Tibial nerve (tissue), 4 donors: ENCODE data around the gene ITPKB. TPM values are rescaled to one million over a fixed set of nuclear protein-coding genes. Genes with fewer than 3 reads are reported as not detected.

Source experiments
- DNase-seq, 2 donors: peaks; one replicate each; pipeline ENCODE4 v3.0.0-alpha.2; 2019; ENCODE audit warnings: low spot score in 2 of 2
- H3K27ac ChIP-seq, 4 donors: fragments of 200-600 bp; sonication (generic) in 3 of 4; one replicate each; pipeline ENCODE4 v1.5.1; 2017 to 2019; ENCODE audit warnings: mild to moderate bottlenecking in 1 of 4
- H3K27me3 ChIP-seq, 2 donors: fragments of 200-600 bp; sonication (generic) in 1 of 2; one replicate each; pipeline versions ENCODE4 v1.5.1 to v1.6.0; 2017 to 2019
- H3K36me3 ChIP-seq, 3 donors: fragments of 200-600 bp; sonication (generic); one replicate each; pipeline ENCODE4 v1.5.1; 2018 to 2019
- H3K4me1 ChIP-seq, 4 donors: fragments of 200-600 bp; sonication (generic) in 3 of 4; one replicate each; pipeline ENCODE4 v1.5.1; 2017 to 2019
- H3K4me3 ChIP-seq, 4 donors: fragments of 200-600 bp; sonication (generic) in 3 of 4; one replicate each; pipeline ENCODE4 v1.5.1; 2017 to 2019; ENCODE audit warnings: mild to moderate bottlenecking in 1 of 4, moderate library complexity in 1 of 4
- H3K9me3 ChIP-seq, 4 donors: fragments of 200-600 bp; sonication (generic) in 3 of 4; one replicate each; pipeline ENCODE4 v1.5.1; 2017 to 2019
- EP300 ChIP-seq, 2 donors: sonication (generic); formaldehyde crosslinking; IDR thresholded peaks; one replicate each; pipeline ENCODE4 v1.6.1; 2017; ENCODE audit warnings: antibody characterized with exemption in 2 of 2, mild to moderate bottlenecking in 1 of 2
- POLR2A ChIP-seq, 2 donors: fragments of 450-650 bp; IDR thresholded peaks; one replicate each; pipeline ENCODE4 v1.6.1; 2017; ENCODE audit warnings: antibody characterized with exemption in 2 of 2, mild to moderate bottlenecking in 2 of 2, moderate library complexity in 2 of 2
- WGBS, 2 donors: methylation state at CpG; one replicate each; pipeline ENCODE4 v1.1.5; 2018; 5-methylcytosine and 5-hydroxymethylcytosine counted together
- total RNA-seq, 4 donors: library from RNA; depleted of rRNA; stranded (reverse); fragments of >200 nt; gene quantifications; one replicate each; pipeline ENCODE4 v1.1.0, GENCODE V29; 2016
- TF ChIP-seq, protein P1 (sequence below), 5 experiments: fragments of 200-600 bp in 3 of 5; fragments of 450-650 bp in 2 of 5; sonication (generic) in 3 of 5; IDR thresholded peaks; one replicate each; pipeline ENCODE4 v1.5.1; 2016 to 2019; ENCODE audit warnings: antibody characterized with exemption in 5 of 5, mild to moderate bottlenecking in 3 of 5, moderate library complexity in 2 of 5

ITPKB gene
- total RNA-seq, 4 donors from 2014 or later = 49.2 to 82.0 (median 52.7) TPM

DNA sequence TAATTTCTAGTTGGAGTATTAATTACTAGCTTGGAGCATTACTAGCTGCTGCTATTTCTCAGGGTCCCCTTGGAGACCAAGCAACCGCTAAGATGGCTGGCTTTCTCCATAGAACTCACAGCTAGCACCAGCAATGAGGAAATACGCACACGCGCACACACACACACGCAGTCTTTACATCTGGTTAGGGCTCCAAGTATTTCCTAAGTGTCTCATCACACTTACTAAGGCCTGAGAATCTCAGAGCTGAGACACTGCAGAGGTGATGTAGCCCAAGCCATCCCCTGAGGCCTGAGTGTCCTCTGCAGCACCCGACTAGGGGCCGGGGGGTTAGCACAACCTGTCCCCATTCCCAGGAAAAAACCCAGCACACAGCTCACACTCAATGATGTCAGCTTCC lies 42.5 kb downstream of the ITPKB start:
- peak overlapping the region in 3 of 4 donors; percentile 48 to 87 (median 78) for H3K27ac ChIP-seq
- no peaks in the 10 kb centered on the region for H3K9me3 ChIP-seq
- H3K27me3 ChIP-seq = no peaks in the 10 kb centered on the region
- H3K4me1 ChIP-seq = peaks cover 0 to 48% (median 30%) of the 10 kb centered on the region in 4 donors
- WGBS, 2 donors = 83 to 86% methylated on average over 7 of the region's 7 CpGs
- no peak for DNase-seq
- TF ChIP-seq EP300 (IDR thresholded peaks at IDR 0.05) (no peak), POLR2A (IDR thresholded peaks at IDR 0.05) (no peak)
- TF ChIP-seq, protein P1, sequence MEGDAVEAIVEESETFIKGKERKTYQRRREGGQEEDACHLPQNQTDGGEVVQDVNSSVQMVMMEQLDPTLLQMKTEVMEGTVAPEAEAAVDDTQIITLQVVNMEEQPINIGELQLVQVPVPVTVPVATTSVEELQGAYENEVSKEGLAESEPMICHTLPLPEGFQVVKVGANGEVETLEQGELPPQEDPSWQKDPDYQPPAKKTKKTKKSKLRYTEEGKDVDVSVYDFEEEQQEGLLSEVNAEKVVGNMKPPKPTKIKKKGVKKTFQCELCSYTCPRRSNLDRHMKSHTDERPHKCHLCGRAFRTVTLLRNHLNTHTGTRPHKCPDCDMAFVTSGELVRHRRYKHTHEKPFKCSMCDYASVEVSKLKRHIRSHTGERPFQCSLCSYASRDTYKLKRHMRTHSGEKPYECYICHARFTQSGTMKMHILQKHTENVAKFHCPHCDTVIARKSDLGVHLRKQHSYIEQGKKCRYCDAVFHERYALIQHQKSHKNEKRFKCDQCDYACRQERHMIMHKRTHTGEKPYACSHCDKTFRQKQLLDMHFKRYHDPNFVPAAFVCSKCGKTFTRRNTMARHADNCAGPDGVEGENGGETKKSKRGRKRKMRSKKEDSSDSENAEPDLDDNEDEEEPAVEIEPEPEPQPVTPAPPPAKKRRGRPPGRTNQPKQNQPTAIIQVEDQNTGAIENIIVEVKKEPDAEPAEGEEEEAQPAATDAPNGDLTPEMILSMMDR (IDR thresholded peaks at IDR 0.05) = no peak
- peaks cover 0 to 2% (median 0%) of the 10 kb centered on the region in 3 donors for H3K36me3 ChIP-seq
- H3K4me3 ChIP-seq = no peak overlapping the region

DNA sequence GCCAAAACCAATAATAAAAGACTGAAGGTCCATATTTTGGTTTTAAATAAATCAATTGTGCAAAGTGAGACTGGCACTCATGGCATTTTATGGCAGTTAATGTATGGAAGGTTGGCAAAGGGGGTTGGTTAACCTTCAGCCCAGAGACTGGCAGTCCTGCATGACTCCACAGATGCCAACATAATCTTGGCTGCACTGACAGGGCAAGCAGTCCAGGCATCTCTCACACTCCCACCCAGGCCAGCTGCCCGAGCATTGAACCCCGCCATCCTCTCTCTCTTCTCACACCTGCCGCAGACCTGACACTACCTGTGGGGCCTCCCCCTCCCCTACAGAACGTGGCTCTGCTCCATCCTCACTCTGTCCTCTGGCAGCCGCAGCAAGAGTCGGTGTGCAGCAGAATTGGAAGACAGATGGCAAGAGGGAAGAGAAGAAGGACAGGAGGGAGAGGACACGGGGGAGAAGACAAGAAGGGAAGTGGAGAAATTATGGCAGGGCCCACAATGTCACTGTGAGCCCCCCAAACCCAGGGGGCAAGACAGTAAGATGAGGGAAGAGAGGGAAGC lies 43.7 kb downstream of the ITPKB start:
- TF ChIP-seq EP300 (IDR thresholded peaks at IDR 0.05) (no peak), POLR2A (IDR thresholded peaks at IDR 0.05) (no peak)
- TF ChIP-seq, protein P1 (IDR thresholded peaks at IDR 0.05) = no peak

DNA sequence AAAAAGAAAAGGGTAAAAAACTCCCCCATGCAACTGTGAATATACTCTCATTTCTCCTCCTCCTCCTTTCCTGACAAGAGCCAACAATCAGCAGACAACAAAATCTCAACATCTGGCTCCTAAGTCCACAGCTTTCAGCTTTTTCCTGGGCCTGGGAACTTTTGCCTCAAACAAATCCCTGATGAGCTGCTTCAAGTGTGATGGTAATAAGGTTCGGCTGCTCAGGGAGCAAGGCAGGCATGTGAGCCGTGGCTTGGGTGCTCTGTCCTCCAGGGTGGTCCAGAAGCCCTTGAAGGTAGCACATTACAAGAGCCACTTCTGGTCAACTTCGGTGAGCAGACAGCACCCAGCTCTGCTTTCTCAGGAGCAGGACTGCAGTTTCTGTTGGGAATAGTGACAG lies 46.3 kb downstream of the ITPKB start:
- WGBS, 2 donors = 68 to 80% methylated on average over 3 of the region's 3 CpGs
- TF ChIP-seq POLR2A (IDR thresholded peaks at IDR 0.05) (no peak), EP300 (IDR thresholded peaks at IDR 0.05) (no peak)
- TF ChIP-seq, protein P1 (IDR thresholded peaks at IDR 0.05) = no peak

More for the DNA sequence above, 43.7 kb downstream of the ITPKB start:
- peaks cover 0 to 58% (median 41%) of the 10 kb centered on the region in 4 donors for H3K4me1 ChIP-seq
- H3K4me3 ChIP-seq = no peak overlapping the region
- no peaks in the 10 kb centered on the region for H3K27me3 ChIP-seq
- WGBS, 2 donors = 74% methylated on average over 7 of the region's 7 CpGs
- H3K36me3 ChIP-seq = peaks cover 0 to 2% (median 0%) of the 10 kb centered on the region in 3 donors
- peak overlapping the region in 2 of 4 donors; percentile 78 to 87 for H3K27ac ChIP-seq
- no peak for DNase-seq
- H3K9me3 ChIP-seq = no peaks in the 10 kb centered on the region

DNA sequence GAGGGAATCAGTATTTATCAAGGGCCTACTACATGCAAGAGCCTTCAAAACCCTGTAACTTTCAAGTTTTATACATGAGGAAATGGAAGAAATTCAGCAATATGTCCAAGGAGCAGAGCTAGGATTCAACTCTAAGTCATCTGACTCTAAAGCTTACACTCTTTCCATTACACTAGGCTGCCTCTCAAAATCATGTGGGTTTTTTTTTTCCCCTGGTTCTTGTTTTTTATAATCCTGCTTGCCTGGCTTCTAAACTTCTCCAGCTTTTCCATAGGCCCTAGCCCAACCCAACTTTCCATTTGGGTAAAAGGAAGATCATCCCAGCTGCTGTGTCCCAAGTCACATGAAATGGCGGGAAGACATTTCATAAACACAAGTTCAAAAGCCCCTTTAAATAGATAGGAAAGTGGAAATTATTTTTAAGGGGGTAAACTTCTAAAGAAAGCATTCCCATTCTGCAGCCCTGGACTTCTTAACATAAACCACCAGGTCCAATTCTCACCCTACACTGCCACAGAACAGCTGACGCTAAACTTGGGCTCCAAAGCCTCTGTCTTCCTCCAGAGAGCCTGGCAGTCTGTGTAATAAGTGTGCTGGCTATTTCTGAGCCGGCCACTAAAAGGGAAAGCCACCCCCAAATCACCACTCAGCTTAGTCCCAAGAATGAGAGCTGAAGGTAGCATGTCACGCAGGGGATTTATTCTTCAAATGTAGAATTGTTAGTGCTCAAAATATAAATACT lies 46.9 kb downstream of the ITPKB start:
- 85 to 90% methylated on average over 4 of the region's 4 CpGs for WGBS, 2 donors
- no peak for TF ChIP-seq POLR2A (IDR thresholded peaks at IDR 0.05)
- no peak for TF ChIP-seq EP300 (IDR thresholded peaks at IDR 0.05)
- TF ChIP-seq, protein P1 (IDR thresholded peaks at IDR 0.05) = no peak
- H3K4me1 ChIP-seq = peaks cover 0 to 76% (median 55%) of the 10 kb centered on the region in 4 donors
- no peak overlapping the region for H3K4me3 ChIP-seq
- H3K36me3 ChIP-seq = peaks cover 0 to 2% (median 0%) of the 10 kb centered on the region in 3 donors
- H3K27me3 ChIP-seq = no peaks in the 10 kb centered on the region
- peak overlapping the region in 2 of 4 donors; percentile 67 to 78 for H3K27ac ChIP-seq
- no peaks in the 10 kb centered on the region for H3K9me3 ChIP-seq
- no peak for DNase-seq

More for the DNA sequence above, 46.3 kb downstream of the ITPKB start:
- H3K36me3 ChIP-seq = peaks cover 0 to 2% (median 0%) of the 10 kb centered on the region in 3 donors
- H3K27me3 ChIP-seq = no peaks in the 10 kb centered on the region
- peaks cover 0 to 76% (median 55%) of the 10 kb centered on the region in 4 donors for H3K4me1 ChIP-seq
- H3K4me3 ChIP-seq = no peak overlapping the region
- DNase-seq = no peak
- H3K9me3 ChIP-seq = no peaks in the 10 kb centered on the region
- peak overlapping the region in 2 of 4 donors; percentile 67 to 78 for H3K27ac ChIP-seq

DNA sequence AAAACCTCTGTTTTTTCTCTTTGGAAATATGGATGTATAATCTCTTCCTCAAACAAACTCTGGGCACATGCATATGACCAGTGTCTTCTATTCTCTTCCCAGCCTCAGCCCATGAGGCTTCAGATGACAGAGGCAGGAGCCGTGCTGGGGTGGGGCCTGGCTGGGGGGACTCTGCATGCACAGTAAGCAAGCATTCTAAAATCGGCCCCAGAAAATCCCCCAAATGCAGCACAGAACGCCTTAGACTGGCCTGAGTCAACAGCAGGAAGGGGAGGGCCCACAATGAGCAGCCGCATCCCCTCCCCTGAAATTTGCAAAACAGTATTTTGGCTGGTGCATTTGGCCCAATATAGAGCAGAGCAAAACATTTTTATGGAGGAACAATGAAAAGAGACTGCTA lies 47.8 kb downstream of the ITPKB start:
- no peak for TF ChIP-seq EP300 (IDR thresholded peaks at IDR 0.05)
- Histone ChIP-seq H3K27ac (peak overlapping the region in 3 of 4 donors; percentile 40 to 78 (median 67)), H3K36me3 (peaks cover 0 to 2% (median 0%) of the 10 kb centered on the region in 3 donors), H3K9me3 (no peaks in the 10 kb centered on the region), H3K27me3 (no peaks in the 10 kb centered on the region), H3K4me3 (no peak overlapping the region), H3K4me1 (peaks cover 0 to 76% (median 55%) of the 10 kb centered on the region in 4 donors)
- WGBS, 2 donors = 20 to 25% methylated on average over 4 of the region's 4 CpGs
- DNase-seq = no peak
